ENCODE data around the gene ULK2. TPM values are rescaled to one million over a fixed set of nuclear protein-coding genes. Genes with fewer than 3 reads are reported as not detected.

The ULK2 gene
- total and polyA plus RNA-seq, 2 of the 13 experiments (the other 11 are each of a cell fraction or from before 2014, with no cell fraction given), result 0.01 TPM; not detected in 1

GRCh38 chr17:19739241-19740201 is 128.2 kb downstream of the ULK2 start:
- no peak for DNase-seq (ENCODE audit: low spot score)
- in situ Hi-C loops (cut with HindIII; ENCODE audit: extremely low pct_ligation_motif_present, low pct_unique_long_range_greater_than_20kb) (no loop called here), intact Hi-C loops (cut with micrococcal nuclease; ENCODE audit: unreplicated experiment) (no loop called here)
- no peaks in the 10 kb centered on the region for H4K20me1 ChIP-seq (ENCODE audit: insufficient read depth, low read length)
- no peaks in the 10 kb centered on the region; a peak in 1 of 5 replicates for H3K27me3 ChIP-seq (ENCODE audit: control insufficient read depth in 1 of 2, insufficient read depth in 2 of 2, low read length in 2 of 2)
- no peak overlapping the region for H3K4me2 ChIP-seq (ENCODE audit: low read depth, low read length)
- H3K27ac ChIP-seq (ENCODE audit: extremely low read length, insufficient read depth, low read length), result no peak overlapping the region
- CTCF ChIA-PET (ENCODE audit: low intra/inter-chr PET ratio, low total read pairs), result no interaction called here
- 89% methylated on average over 12 of the region's 26 CpGs for WGBS (ENCODE audit: low lambda C conversion rate)
- POLR2A ChIA-PET, result no interaction called here
- H3K79me2 ChIP-seq (ENCODE audit: insufficient read depth, low read length), result no peaks in the 10 kb centered on the region
- ATAC-seq, result no peak
- no peaks in the 10 kb centered on the region for H3K9me3 ChIP-seq (ENCODE audit: low read length)
- H2AFZ ChIP-seq (ENCODE audit: low read length), result no peak overlapping the region
- H3K9ac ChIP-seq (ENCODE audit: insufficient read depth, low read depth, low read length), result no peak overlapping the region
- no peaks in the 10 kb centered on the region for H3K36me3 ChIP-seq (replicated peaks in 1 of 2; ENCODE audit: control insufficient read depth in 1 of 2, insufficient read depth in 2 of 2, low read length in 2 of 2)
- H3K4me3 ChIP-seq (replicated peaks in 1 of 3; ENCODE audit: insufficient read depth in 1 of 3, low read depth in 2 of 3, low read length in 3 of 3), result no peak overlapping the region
- no peak for FAIRE-seq
- BruUV-seq (replicated peaks), result no TSS peak
- TF ChIP-seq SNAPC4 (CRISPR knock-in tag; IDR thresholded peaks at IDR 0.05), result no peak
- no peak for TF ChIP-seq KDM2A (CRISPR knock-in tag; IDR thresholded peaks at IDR 0.05; ENCODE audit: borderline replicate concordance, low read depth)
- 0 out of 2 replicates have a peak, but pooled peaks have one; percentile 39 for TF ChIP-seq ZNF687 (CRISPR knock-in tag; IDR thresholded peaks at IDR 0.05)
- peak; percentile 83; the same call in 1 of the 2 replicates for TF ChIP-seq ZNF768 (CRISPR knock-in tag; IDR thresholded peaks at IDR 0.05)
- peaks cover 47% of the 10 kb centered on the region for H3K4me1 ChIP-seq (ENCODE audit: insufficient read depth, low read length)

Data from HepG2 (cell line).